GM18907 (cell line): ENCODE data around the gene DDX10.
"Not testable (repeated sequence)": the region's sequence is repeated elsewhere in the genome, so short reads cannot be mapped to it uniquely, and the experiment has no call there.

Experiments
- ATAC-seq: cut with Tn5 transposase; IDR thresholded peaks from one replicate; pipeline ENCODE4 v1.9.1; 2021; ENCODE audit warnings: mild to moderate bottlenecking, moderate library complexity; ENCODE audit not compliant: unreplicated experiment

DDX10 gene

DNA sequence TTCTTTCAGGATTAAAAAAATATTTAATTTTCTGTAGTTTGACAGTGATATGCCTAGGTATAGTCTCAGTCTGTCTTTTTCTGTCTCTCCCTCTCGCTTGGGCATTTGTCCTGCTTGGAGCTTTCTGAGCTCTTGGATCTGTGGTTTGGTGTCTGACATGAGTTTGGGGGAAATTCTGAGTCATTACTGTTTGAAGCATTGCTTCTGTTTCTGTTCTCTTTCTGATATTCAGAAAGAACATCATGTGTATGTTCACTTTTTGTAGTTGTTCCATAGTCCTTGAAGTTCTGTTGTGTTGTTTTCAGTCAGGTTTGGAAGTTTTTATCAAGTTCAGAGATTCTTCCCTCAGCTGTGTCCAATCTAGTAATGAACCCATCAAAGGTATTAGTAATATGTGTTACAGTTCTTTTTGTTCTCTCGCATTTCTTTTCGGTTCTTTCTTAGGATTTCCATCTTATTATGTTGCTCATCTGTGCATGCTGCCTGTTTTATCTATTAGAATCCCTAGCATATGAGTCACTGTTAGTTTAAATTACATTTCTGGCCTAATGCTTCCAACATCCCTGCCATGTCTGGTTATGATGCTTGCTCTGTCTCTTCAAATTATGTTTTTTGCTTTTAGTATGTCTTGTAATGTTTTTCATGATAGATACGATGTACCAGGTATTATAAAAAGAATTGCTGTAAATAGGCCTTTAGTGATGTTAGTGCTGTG is 48.4 kb downstream of the DDX10 start:
- ATAC-seq = no peak

DNA sequence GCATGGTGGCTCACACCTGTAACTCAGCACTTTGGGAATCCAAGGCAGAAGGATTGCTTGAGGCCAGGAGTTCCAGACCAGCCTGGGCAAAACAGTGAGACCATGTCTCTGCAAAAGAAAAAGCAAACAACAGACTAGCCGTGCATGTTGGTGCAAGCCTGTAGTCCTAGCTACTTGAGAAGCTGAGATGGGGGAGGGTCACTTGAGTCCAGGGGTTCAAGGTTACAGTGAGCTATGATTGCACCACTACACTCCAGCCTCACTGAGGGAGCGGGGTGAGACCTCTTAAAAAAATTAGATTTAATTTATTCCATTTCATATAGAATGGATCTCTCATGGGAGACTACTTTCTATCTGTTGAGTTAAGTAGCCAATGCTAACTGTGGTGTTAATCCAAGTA is 50.4 kb downstream of the DDX10 start:
- ATAC-seq = no peak

DNA sequence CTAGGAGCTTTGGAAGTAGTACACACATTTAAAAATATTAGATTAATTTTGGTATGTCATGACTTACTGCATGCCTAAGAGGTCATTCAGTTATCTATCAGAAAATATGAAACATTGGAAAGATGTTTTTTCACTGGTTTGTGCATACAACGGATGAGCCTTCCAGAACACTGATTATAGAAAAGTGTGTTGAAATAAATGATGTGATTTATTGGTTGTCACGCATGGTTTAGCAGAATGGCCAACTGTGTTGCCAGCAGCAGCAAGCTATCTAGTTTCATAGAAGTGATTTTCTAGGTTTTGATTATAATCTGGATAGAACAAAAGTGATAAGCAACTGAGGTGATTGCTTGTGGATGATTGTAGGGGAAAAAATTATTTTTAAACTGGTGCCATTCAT is 53.6 kb downstream of the DDX10 start:
- no peak for ATAC-seq

DNA sequence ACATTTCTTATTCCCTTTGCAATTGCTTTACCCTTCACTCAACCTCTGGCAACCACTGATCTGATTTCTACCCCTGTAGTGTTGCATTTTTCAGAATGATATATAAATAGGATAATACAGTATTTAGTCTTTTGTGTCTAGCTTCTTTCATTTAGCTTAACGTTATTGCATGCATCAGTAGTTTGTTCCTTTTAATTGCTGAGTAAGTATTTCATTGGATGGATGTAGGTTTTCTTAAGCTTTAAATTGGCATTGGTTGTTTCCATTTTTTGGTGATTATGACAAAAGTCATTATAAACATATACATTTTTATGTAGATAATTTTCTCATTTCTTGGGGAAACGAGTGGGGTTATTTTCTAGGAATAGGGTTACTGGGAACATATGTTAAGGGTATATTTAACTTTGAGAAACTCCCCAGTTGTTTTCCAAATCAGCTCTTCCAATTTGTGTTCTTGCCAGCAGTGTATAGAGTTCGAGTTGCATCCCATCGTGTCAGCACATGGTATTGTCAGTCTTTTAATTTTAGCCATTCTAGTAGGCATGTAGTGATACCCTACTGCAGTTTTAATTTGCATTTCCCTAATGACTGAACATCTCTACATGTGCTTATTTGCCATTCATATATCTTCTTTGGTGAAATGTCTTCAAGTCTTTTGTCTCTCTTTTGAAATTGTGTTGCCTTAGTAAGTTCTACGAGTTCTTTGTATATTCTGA is 60.3 kb downstream of the DDX10 start:
- no peak for ATAC-seq

DNA sequence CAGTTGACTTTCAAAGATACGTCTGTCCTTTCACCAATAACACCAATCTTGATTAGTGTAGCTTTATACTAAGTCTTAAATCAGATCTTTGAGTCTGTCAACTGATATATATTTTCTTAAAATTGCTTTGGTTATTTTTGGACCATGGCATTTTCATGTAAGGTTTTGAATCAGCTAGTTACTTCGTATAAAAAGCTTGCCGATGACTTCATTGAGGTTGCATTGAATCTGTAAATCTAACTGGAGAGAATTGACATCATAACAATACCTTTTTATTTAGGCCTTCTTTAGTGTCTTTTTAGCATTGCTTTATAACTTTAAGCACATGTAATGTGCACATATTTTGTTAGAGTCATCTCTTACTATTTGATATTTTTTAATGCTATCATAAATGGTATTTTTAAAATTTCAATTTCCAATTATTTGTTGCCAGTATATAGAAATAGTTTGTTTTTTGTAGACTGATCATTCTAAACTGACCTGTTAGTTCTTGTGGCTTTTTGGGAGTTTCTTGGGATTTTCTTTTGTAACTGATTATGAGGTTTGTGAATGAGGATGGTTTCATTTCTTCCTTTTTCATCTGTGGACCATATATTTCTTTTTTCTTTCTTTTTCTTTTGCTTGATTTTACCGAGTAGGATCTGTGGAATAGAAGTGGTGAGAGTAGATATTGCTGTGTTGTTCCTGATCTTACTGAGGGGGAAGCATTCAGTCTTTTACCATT is 61.4 kb downstream of the DDX10 start:
- no peak for ATAC-seq

DNA sequence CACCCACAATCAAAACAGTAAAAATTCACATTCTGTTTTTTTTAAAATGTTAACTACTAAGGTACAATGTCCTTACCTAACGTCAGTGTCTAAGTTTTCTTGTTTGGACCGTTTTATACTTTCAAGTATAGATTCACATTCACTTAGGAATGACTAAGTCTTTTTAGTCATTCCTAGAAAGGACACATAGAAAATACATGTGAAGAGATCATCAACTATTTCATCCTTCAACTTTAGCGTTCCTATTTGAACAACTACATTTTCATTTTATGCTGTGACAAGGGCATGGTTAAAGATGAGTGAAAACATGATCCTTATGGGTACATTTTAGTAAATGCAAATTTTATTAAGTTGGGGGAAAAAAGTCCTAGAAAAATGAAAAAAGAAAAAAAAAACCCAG is 62.8 kb downstream of the DDX10 start:
- ATAC-seq = peak; percentile 48

DNA sequence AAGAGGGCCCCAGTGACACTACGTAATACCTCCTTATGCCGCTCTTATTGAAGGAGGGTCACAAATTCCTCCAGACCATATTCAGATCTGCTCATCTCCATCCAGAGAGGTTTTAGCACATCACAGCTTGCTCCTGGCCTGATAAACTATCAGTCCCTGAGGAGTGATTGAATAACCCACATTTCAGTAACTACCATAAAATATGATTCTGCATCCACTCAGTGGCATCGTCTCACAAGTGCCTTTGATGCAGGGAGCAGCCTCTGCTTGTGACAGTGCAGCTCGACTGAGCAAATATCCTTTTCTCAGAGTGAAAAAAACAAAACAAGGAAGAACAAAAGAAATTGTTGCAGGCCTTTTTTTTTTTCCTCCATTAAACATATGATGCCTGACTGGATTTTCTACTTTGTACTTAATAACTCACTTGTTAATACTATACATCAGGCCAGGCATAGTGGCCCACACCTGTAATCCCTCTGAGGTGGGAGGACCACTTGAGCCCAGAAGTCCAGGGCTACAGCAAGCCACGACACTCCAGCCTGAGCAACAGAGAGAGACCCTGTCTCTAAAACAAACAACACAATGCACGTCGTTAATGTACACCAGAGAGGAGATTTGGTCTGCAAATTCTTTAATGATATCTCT is 64.5 kb downstream of the DDX10 start:
- ATAC-seq = no peak

DNA sequence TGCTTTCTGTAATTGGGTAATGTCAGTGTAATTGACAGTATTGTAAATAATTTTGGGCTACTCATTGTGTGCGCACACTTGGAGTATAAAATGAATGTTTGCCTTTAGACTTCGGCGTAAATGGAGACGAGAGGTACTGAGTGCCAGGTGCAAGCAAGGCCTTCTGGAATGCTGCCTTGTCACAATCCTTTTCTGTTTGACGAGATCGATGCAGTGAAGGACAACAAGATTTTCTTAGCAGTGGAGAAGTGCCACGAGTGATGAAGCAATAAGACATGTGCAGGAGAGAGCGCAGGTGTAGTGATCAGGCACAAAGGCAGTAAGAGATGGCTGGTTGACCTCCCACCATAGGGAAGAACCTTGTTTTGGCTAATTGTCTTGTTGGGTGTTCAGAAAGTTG is 67.5 kb downstream of the DDX10 start:
- ATAC-seq = no peak

DNA sequence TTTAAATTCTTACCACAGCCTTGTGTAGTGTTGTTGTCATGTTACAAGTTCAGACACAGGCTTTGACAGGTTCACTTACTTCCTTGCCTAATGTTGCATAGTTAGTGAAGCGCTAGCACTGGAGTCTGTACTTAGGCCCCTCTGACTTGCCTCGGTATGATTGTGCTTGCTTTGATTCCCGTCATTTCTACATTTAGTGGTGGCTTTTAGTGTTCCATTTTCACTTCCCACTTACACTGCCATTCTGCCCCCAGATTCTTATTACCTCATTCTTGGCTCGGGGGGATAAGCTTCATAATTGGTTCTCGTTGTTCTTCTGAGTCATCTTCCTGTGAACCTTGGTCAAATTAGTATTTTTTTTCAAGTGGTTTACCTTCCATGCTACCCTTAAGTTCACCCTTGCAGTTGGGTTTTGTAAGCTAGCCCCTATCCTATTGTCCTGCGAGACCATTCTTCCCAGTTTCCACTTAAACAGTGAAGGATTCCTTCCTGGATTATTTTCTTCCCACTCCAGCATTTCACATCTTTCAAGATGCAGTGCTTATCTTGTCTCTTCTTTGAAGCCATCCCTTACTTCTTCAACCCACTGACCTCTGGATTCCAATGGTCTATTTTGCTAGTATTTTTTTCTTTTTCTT is 68.7 kb downstream of the DDX10 start:
- ATAC-seq = peak; percentile 93

DNA sequence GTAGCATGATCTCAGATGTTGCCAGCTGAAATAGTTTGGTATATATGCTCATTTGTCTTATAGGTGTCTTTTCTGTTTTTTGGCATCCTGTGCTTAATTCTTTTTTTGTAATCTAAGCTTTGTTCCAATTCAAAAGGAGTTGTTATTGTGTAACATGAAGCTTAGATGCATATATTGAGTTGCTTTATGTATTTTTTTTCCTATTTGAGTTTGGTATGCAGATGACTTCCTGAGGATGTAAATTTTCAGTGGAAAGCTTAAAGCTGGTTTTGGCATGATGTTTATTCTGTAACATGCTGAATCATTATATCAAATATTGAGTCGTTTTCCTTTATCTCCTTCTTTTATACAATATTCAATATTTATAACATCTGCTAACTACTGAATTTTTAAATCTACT is 69.4 kb downstream of the DDX10 start:
- no peak for ATAC-seq

DNA sequence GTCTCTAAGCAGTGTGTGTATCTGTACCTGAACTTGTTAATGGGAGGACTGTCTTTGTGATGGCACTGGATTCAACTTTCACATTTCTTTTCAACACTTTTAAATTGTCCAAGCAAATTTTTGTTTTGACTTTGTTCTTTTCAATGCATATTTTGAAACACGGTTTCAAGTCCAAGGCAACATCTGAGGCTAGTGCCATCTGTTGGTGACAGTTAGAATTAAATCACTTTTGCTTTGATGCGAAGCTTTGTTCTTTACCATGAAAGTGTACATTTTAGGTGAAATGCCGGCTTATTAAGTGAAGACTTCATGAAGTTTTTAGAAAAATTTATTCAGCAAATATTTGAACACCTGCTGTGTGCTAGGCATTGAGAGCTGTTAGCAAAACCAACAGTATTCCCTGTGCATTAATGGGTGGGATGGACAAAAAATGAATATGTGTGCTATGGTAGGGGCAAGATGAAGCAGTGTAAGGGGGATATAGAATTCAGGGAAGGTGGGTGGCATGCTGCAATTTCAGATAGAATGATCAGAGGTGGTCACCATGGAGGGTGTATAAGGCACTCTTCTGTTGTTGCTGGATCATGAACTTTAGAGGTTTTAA is 70.2 kb downstream of the DDX10 start:
- no peak for ATAC-seq

DNA sequence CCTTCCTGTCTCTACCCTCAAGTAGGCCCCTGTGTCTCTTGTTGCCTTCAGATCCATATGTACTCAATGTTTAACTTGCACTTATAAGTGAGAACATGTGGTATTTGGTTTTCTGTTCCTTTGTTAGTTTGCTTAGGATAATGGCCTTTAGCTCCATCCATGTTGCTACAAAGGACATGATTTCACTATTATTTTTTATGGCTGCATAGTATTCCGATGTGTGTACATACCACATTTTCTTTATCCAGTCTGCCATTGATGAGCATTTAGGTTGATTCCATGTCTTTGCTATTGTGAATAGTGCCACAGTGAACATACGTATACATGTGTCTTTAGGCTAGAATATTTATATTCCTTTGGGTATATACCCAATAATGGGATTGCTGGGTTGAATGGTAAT is 75.3 kb downstream of the DDX10 start:
- ATAC-seq = not testable (repeated sequence)

DNA sequence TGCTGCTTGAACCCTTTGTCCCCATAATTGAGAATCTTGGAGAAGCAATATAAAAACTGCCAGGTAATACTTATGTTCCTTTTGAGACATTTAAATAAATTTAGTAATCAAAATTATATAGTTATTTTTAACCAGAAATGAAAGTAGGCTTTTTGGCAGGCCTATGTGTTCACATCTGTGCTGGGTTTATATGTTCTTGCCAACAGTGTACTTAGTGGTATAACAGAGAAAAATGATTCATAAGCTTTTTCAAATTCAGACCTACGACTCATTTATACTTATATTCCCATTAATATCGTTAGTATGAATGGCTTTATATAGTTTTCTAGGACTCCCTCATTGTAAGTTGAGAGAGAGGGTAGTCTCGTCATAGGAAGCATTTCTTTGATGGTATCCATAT is 79.0 kb downstream of the DDX10 start:
- ATAC-seq = no peak

DNA sequence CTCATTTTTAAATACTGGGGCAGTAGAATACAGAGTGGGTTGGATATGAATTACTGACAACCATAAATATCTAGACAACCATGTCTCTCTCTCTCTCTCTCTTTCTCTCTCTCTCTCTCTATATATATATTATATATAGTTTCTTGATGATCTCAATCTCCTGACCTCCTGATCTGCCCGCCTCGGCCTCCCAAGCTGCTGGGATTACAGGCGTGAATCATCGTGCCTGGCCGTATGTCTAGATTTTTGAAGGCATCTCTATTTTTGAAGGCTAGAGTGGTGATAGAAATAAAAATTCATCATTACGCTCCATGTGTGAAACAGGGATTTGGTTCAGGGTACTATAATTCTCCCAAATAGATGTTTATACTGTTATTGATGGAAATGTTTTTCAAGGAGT is 84.1 kb downstream of the DDX10 start:
- no peak for ATAC-seq

DNA sequence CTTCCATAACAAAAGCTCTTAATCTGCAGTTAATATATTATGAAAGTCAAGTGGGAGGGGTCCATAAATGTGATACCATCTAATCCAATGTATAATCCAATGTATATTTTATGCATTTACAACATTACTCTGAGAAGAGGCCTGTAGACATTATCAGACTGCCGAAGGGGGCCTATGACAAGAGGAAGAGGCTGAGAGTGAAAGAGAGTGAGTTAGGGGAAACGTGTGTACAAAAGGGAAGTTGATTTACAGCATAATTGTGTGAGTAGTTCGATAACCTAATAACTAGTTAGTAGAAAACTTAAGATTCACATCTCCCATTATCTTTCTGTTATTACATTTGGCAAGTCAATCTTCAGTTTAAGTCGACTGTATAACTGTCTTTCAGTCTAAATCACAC is 86.6 kb downstream of the DDX10 start:
- ATAC-seq = no peak

DNA sequence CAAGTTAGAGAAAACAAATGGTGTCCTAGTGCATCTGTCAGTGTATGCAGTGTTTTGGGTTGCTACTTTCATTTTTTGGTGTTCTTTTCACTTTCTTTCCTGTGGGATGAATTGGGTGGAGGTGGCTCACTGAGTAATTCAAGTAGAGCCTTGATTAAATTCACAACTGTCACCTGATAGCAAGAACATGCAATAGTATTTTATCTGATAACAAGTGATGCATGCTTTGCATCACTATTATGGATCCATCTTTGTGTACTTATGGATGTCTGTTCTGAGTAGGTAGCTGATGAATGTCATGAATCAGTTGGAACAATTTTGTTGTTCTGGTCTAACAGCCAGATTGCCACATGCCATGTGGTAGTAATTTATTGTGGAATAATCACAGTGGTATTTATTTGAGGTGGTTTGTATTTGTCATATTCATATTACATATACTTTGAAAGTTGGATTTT is 87.5 kb downstream of the DDX10 start:
- ATAC-seq = no peak

DNA sequence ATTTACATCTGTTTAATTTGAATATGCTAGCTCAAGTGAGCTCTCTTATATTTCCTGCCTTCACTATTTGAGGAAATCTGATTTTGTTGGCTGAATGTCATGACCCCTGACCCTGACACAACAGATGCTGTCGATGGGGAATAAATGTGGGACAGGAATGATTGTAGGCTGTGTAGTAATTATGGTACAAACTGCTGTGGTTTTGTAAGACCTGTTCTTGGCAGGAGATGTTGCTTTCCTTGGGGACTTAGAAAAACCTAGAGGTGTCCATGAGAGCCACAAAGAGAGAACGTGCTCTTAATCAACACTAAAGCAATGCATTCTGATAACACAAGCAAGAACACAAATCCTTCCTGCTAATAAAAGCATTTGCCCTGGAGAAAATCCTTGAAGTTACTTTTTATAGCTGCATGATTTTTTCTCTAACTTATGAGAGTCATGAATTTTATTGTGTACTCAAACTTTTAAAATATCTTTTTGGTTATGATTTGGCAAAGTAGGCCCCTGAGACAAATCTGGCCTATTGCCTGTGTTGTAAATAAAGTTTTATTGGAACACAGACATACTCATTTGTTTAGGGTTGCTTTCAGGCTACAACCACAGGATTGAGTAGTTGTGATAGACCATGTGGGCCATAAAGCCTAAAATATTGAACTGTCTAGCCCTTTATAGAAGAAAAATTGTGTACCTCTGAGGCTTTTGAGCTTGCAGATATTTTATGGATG is 90.2 kb downstream of the DDX10 start:
- ATAC-seq = no peak

DNA sequence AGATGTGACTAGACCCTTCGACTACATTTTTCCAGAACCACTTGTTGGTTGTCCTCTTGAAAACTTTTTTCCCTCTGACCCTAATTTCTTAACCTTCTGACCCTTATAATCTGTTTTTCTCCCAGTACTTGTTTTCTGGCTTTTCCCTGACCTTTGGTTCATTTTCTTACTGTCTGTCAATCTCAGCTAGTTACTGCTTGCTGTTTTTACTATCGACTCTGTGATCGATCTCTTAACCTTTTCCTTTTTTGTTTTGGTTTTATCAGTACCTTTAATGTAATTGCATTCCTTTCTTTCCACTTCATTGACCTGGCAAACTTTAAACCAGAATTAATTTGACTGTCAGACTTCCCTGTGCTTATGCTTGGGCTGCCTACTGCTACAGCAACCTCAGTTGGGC is 92.8 kb downstream of the DDX10 start:
- ATAC-seq = no peak

DNA sequence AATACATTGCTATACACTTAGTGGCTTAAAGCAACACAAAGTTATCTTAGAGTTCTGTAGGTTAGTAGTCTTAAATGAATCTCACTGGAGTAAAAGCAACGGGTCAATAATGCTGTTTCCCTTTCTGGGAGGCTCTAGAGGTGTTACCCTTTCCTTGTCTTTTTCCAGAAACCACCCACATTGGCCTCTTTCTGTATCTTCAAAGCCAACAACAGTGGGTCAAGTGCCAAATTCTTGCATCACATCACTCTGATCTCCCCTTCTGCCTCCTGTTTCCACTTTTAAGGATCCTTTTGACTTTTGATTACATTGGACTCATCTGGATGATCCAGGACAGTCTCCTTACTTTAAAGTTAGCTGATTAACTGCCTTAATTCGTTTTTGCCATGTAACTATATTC is 93.6 kb downstream of the DDX10 start:
- ATAC-seq = no peak

DNA sequence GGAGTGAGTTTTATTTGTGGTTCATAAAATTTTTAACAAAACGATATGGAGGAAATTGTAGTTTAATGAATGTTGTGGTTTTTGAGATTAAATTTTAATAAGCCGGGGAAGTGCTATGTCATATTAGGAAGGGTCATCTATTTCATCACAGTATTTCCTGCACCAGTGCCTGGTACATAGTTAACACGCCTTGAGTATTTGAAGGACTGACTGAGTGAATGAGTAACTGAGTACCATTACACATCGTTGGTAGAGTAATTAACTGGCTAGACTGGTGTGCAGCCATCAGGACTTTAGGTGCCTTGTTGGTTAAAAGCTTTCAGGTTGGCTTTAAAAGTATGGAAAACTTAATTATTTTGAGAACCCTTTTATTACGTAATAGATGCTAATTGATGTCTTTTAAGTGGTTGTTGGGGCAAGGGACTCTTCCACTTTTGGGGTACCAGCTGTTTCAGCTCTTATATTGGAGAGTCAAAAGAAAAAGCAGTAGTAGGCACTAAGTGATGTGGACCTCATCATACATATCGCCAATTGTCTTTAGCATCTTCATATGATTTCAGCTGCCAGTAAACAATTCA is 101.8 kb downstream of the DDX10 start:
- ATAC-seq = no peak
